ENCODE data around the gene CELA3A.

The CELA3A gene

DNA sequence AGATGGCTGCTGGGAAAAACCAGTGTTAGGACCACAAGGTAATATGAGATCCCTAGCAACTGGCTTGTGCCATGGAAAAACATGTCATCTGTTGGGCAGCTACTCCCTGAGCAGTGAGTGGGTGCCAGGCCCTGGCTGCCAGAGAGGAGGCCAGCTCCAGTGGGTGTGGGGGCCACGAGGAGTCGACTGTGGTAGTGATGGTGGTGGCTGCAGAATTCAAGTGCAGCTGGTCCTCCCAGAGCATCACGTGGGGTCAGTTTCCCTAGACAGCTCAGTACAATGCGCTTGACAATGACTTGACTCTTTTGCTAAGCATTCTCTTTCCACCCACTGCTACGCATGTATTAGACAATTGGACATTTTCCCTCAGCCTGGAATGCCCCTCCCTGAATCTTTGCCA is 36.6 kb downstream of the CELA3A start:
- Histone ChIP-seq H3K4me1 (ENCODE audit: control insufficient read depth, insufficient read depth, low read depth, low read length) (peaks cover 1% of the 10 kb centered on the region), H2BK120ac (ENCODE audit: low read depth, low read length) (no peak overlapping the region), H3K18ac (ENCODE audit: low read depth in 1 of 2, low read length in 2 of 2) (no peak overlapping the region), H4K91ac (ENCODE audit: low read length) (no peak overlapping the region), H3K27ac (ENCODE audit: low read length, poor library complexity, severe bottlenecking) (no peak overlapping the region), H2AK5ac (ENCODE audit: low read length, severe bottlenecking) (no peak overlapping the region), H3K23ac (ENCODE audit: low read length in 2 of 2) (no peak overlapping the region), H2AFZ (ENCODE audit: low read depth, low read length) (no peak overlapping the region), H3K14ac (ENCODE audit: low read length in 2 of 2) (no peak overlapping the region), H3K9ac (ENCODE audit: low read length) (no peak overlapping the region), H3K36me3 (ENCODE audit: control insufficient read depth in 1 of 2, insufficient read depth in 2 of 2, low read depth in 1 of 2, low read length in 2 of 2) (no peaks in the 10 kb centered on the region), H2BK15ac (ENCODE audit: low read depth, poor library complexity, severe bottlenecking) (no peak overlapping the region), H3K4me2 (ENCODE audit: low read length, poor library complexity, severe bottlenecking) (no peak overlapping the region), H4K8ac (ENCODE audit: low read length) (no peak overlapping the region), H2BK5ac (ENCODE audit: low read depth, low read length, poor library complexity, severe bottlenecking) (no peak overlapping the region), H3K27me3 (ENCODE audit: control insufficient read depth in 1 of 2, insufficient read depth in 1 of 2, low read length in 2 of 2) (no peaks in the 10 kb centered on the region), H3K4me3 (ENCODE audit: insufficient read depth in 1 of 2, low read depth in 1 of 2, low read length in 2 of 2) (no peak overlapping the region), H3K4ac (ENCODE audit: low read depth in 1 of 2, low read length in 2 of 2) (no peak overlapping the region), H2BK12ac (ENCODE audit: low read length in 2 of 2) (peak overlapping the region in 1 of 2 experiments; percentile 37), H3K9me3 (ENCODE audit: control insufficient read depth, low read length) (no peaks in the 10 kb centered on the region), H3K79me1 (replicated peaks; ENCODE audit: low read length, poor library complexity, severe bottlenecking) (no peaks in the 10 kb centered on the region)
- WGBS = 96% methylated on average over 5 of the region's 5 CpGs
- DNase-seq = no peak

- Histone ChIP-seq H3K4me1 (ENCODE audit: control insufficient read depth, insufficient read depth, low read depth, low read length) (peaks cover 7% of the 10 kb centered on the region), H3K9me3 (ENCODE audit: control insufficient read depth, low read length) (no peaks in the 10 kb centered on the region)
- 51% methylated on average over 4 of the region's 6 CpGs for WGBS
Measured at GRCh38 chr1:22039594-22040285, 38.3 kb downstream of the CELA3A start.

DNA sequence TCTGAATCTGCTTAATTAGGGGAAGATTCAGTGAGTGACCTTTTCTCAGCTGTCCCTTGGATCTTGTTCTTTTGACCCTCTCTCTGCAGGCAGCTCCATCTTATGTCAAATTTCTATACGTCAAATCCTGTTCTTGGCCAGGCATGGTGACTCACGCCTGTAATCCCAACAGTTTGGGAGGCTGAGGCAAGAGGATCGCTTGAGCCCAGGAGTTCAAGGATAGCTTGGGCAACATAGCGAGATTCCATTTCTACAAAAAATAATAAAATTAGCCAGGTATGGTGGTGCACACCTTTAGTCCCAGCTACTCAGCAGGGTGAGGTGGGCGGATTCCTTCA is 38.8 kb downstream of the CELA3A start:
- 94% methylated on average over 5 of the region's 5 CpGs for WGBS
- Histone ChIP-seq H3K14ac (ENCODE audit: low read length in 2 of 2) (no peak overlapping the region), H3K27me3 (ENCODE audit: control insufficient read depth in 1 of 2, insufficient read depth in 1 of 2, low read length in 2 of 2) (no peaks in the 10 kb centered on the region), H3K9me3 (ENCODE audit: control insufficient read depth, low read length) (no peaks in the 10 kb centered on the region), H2BK12ac (ENCODE audit: low read length in 2 of 2) (peak overlapping the region in 1 of 2 experiments; percentile 57), H3K79me1 (replicated peaks; ENCODE audit: low read length, poor library complexity, severe bottlenecking) (no peaks in the 10 kb centered on the region), H2BK15ac (ENCODE audit: low read depth, poor library complexity, severe bottlenecking) (no peak overlapping the region), H3K36me3 (ENCODE audit: control insufficient read depth in 1 of 2, insufficient read depth in 2 of 2, low read depth in 1 of 2, low read length in 2 of 2) (no peaks in the 10 kb centered on the region), H3K4me1 (ENCODE audit: control insufficient read depth, insufficient read depth, low read depth, low read length) (peaks cover 9% of the 10 kb centered on the region), H3K4me2 (ENCODE audit: low read length, poor library complexity, severe bottlenecking) (no peak overlapping the region), H3K27ac (ENCODE audit: low read length, poor library complexity, severe bottlenecking) (no peak overlapping the region), H4K8ac (ENCODE audit: low read length) (no peak overlapping the region), H4K91ac (ENCODE audit: low read length) (no peak overlapping the region), H3K4ac (ENCODE audit: low read depth in 1 of 2, low read length in 2 of 2) (peak overlapping the region in 1 of 2 experiments; percentile 82), H3K18ac (ENCODE audit: low read depth in 1 of 2, low read length in 2 of 2) (peak overlapping the region; percentile 23 to 78), H2AK5ac (ENCODE audit: low read length, severe bottlenecking) (no peak overlapping the region), H2BK120ac (ENCODE audit: low read depth, low read length) (no peak overlapping the region), H2AFZ (ENCODE audit: low read depth, low read length) (no peak overlapping the region), H2BK5ac (ENCODE audit: low read depth, low read length, poor library complexity, severe bottlenecking) (no peak overlapping the region), H3K4me3 (ENCODE audit: insufficient read depth in 1 of 2, low read depth in 1 of 2, low read length in 2 of 2) (peak overlapping the region in 1 of 2 experiments; percentile 16), H3K9ac (ENCODE audit: low read length) (no peak overlapping the region), H3K23ac (ENCODE audit: low read length in 2 of 2) (no peak overlapping the region)
- no peak for DNase-seq

More at GRCh38 chr1:22039594-22040285, 38.3 kb downstream of the CELA3A start:
- H3K27me3 ChIP-seq (ENCODE audit: control insufficient read depth in 1 of 2, insufficient read depth in 1 of 2, low read length in 2 of 2) = no peaks in the 10 kb centered on the region
- H2AFZ ChIP-seq (ENCODE audit: low read depth, low read length) = peak overlapping the region; percentile 51
- H3K27ac ChIP-seq (ENCODE audit: low read length, poor library complexity, severe bottlenecking) = no peak overlapping the region
- no peak overlapping the region for H3K4me2 ChIP-seq (ENCODE audit: low read length, poor library complexity, severe bottlenecking)
- H4K8ac ChIP-seq (ENCODE audit: low read length) = no peak overlapping the region
- no peaks in the 10 kb centered on the region for H3K79me1 ChIP-seq (replicated peaks; ENCODE audit: low read length, poor library complexity, severe bottlenecking)
- H2BK12ac ChIP-seq (ENCODE audit: low read length in 2 of 2) = peak overlapping the region in 1 of 2 experiments; percentile 57
- H3K14ac ChIP-seq (ENCODE audit: low read length in 2 of 2) = no peak overlapping the region
- H3K23ac ChIP-seq (ENCODE audit: low read length in 2 of 2) = no peak overlapping the region
- peak overlapping the region in 1 of 2 experiments; percentile 82 for H3K4ac ChIP-seq (ENCODE audit: low read depth in 1 of 2, low read length in 2 of 2)
- H2BK15ac ChIP-seq (ENCODE audit: low read depth, poor library complexity, severe bottlenecking) = no peak overlapping the region
- peak overlapping the region; percentile 23 to 78 for H3K18ac ChIP-seq (ENCODE audit: low read depth in 1 of 2, low read length in 2 of 2)
- H3K4me3 ChIP-seq (ENCODE audit: insufficient read depth in 1 of 2, low read depth in 1 of 2, low read length in 2 of 2) = peak overlapping the region in 1 of 2 experiments; percentile 16
- peak; percentile 37 for DNase-seq
- H2BK5ac ChIP-seq (ENCODE audit: low read depth, low read length, poor library complexity, severe bottlenecking) = no peak overlapping the region
- H4K91ac ChIP-seq (ENCODE audit: low read length) = no peak overlapping the region
- no peak overlapping the region for H3K9ac ChIP-seq (ENCODE audit: low read length)
- no peaks in the 10 kb centered on the region for H3K36me3 ChIP-seq (ENCODE audit: control insufficient read depth in 1 of 2, insufficient read depth in 2 of 2, low read depth in 1 of 2, low read length in 2 of 2)
- no peak overlapping the region for H2BK120ac ChIP-seq (ENCODE audit: low read depth, low read length)
- no peak overlapping the region for H2AK5ac ChIP-seq (ENCODE audit: low read length, severe bottlenecking)

- Histone ChIP-seq H2AFZ (ENCODE audit: low read depth, low read length) (peak overlapping the region; percentile 4), H3K9me3 (ENCODE audit: control insufficient read depth, low read length) (no peaks in the 10 kb centered on the region), H3K27ac (ENCODE audit: low read length, poor library complexity, severe bottlenecking) (no peak overlapping the region), H3K23ac (ENCODE audit: low read length in 2 of 2) (no peak overlapping the region), H3K18ac (ENCODE audit: low read depth in 1 of 2, low read length in 2 of 2) (no peak overlapping the region), H2AK5ac (ENCODE audit: low read length, severe bottlenecking) (no peak overlapping the region), H3K27me3 (ENCODE audit: control insufficient read depth in 1 of 2, insufficient read depth in 1 of 2, low read length in 2 of 2) (no peaks in the 10 kb centered on the region), H2BK12ac (ENCODE audit: low read length in 2 of 2) (peak overlapping the region in 1 of 2 experiments; percentile 52), H2BK5ac (ENCODE audit: low read depth, low read length, poor library complexity, severe bottlenecking) (no peak overlapping the region), H4K91ac (ENCODE audit: low read length) (no peak overlapping the region), H3K4me3 (ENCODE audit: insufficient read depth in 1 of 2, low read depth in 1 of 2, low read length in 2 of 2) (no peak overlapping the region), H4K8ac (ENCODE audit: low read length) (no peak overlapping the region), H3K4ac (ENCODE audit: low read depth in 1 of 2, low read length in 2 of 2) (peak overlapping the region in 1 of 2 experiments; percentile 61), H3K9ac (ENCODE audit: low read length) (no peak overlapping the region), H3K14ac (ENCODE audit: low read length in 2 of 2) (no peak overlapping the region), H3K4me1 (ENCODE audit: control insufficient read depth, insufficient read depth, low read depth, low read length) (peaks cover 9% of the 10 kb centered on the region), H3K36me3 (ENCODE audit: control insufficient read depth in 1 of 2, insufficient read depth in 2 of 2, low read depth in 1 of 2, low read length in 2 of 2) (no peaks in the 10 kb centered on the region), H3K79me1 (replicated peaks; ENCODE audit: low read length, poor library complexity, severe bottlenecking) (no peaks in the 10 kb centered on the region), H2BK120ac (ENCODE audit: low read depth, low read length) (no peak overlapping the region), H3K4me2 (ENCODE audit: low read length, poor library complexity, severe bottlenecking) (no peak overlapping the region), H2BK15ac (ENCODE audit: low read depth, poor library complexity, severe bottlenecking) (no peak overlapping the region)
- DNase-seq = no peak
- WGBS = 85% methylated on average over 1 of the region's 1 CpG
Measured at GRCh38 chr1:22041505-22041904, 40.0 kb downstream of the CELA3A start.

Data from mesenchymal stem cell (in vitro differentiated cells and primary cell).